Breast epithelium (tissue), 3 donors: ENCODE measurements around the gene GAL3ST3.

ENCODE experiments used
- CTCF ChIP-seq, 3 donors: fragments of 450-650 bp; IDR thresholded peaks; one replicate each; pipeline ENCODE4 v1.5.1; 2016 to 2017; ENCODE audit warnings: antibody characterized with exemption in 3 of 3, mild to moderate bottlenecking in 3 of 3, moderate library complexity in 3 of 3
- POLR2A ChIP-seq: fragments of 450-650 bp; IDR thresholded peaks from one replicate; pipeline ENCODE4 v1.6.1; 2016; ENCODE audit warnings: antibody characterized with exemption, mild to moderate bottlenecking, moderate library complexity
- POLR2AphosphoS5 ChIP-seq, 3 donors: sonication (generic); formaldehyde crosslinking; IDR thresholded peaks; one replicate each; pipeline ENCODE4 v1.6.1; 2017; ENCODE audit warnings: antibody characterized with exemption in 3 of 3

- TF ChIP-seq POLR2A (no peak), CTCF (IDR thresholded peaks at IDR 0.05) (no peak), POLR2AphosphoS5 (IDR thresholded peaks at IDR 0.05) (no peak)
Observed at GRCh38 chr11:66052664-66052982, 3.7 kb upstream of the GAL3ST3 start.
